A549 (cell line): ENCODE data around the gene ZXDC. TPM values are rescaled to one million over a fixed set of nuclear protein-coding genes. Genes with fewer than 3 reads are reported as not detected.

ENCODE experiments used
- ATAC-seq, 2 experiments: fragments of 200-7000 bp in 1 of 2; fragments of >200 bp in 1 of 2; cut with Nextera tagmentation in 1 of 2; cut with Tn5 transposase in 1 of 2; 3 replicates each; pipeline versions ENCODE4 v1.8.0 to v1.9.1; 2018 to 2020; ENCODE audit warnings: mild to moderate bottlenecking in 1 of 2, moderate library complexity in 1 of 2
- CTCF ChIA-PET: fragments of 300-600 bp; sonication (Branson Sonifier 250); formaldehyde crosslinking; extraction: SDS; loops from one replicate; lab custom pipeline; 2021; ENCODE audit warnings: antibody characterized with exemption, inconsistent platforms; lab: Yijun Ruan, JAX
- POLR2A ChIA-PET: fragments of 350-600 bp; formaldehyde crosslinking; extraction: SDS; loops from one replicate; lab custom pipeline; 2021; ENCODE audit warnings: antibody characterized with exemption, inconsistent platforms; lab: Yijun Ruan, JAX
- DNase-seq, 2 experiments: peaks; one replicate each; pipeline versions ENCODE4 v3.0.0 to v3.0.0-alpha.2; 2011 to 2016; ENCODE audit warnings: low read depth in 1 of 2, low spot score in 1 of 2
- FAIRE-seq: peaks from 2 replicates; lab custom pipeline; 2011; peaks lifted over from hg19 to GRCh38; lab: Jason Lieb, UNC
- H3K27ac ChIP-seq, 2 experiments: fragments of >200 bp; sonication (Bioruptor Twin); formaldehyde crosslinking; 3 replicates each; pipeline ENCODE4 v1.5.1; 2016 to 2017
- H3K4me1 ChIP-seq: fragments of >200 bp; sonication (Bioruptor Twin); formaldehyde crosslinking; 3 replicates; pipeline ENCODE4 v1.6.1; 2016
- H3K4me2 ChIP-seq: fragments of >200 bp; sonication (Bioruptor Twin); formaldehyde crosslinking; 3 replicates; pipeline ENCODE4 v1.6.1; 2016
- H3K4me3 ChIP-seq: fragments of >200 bp; sonication (Bioruptor Twin); formaldehyde crosslinking; 3 replicates; pipeline ENCODE4 v1.5.1; 2016
- H3K9me3 ChIP-seq: fragments of >200 bp; sonication (Bioruptor Twin); formaldehyde crosslinking; 3 replicates; pipeline ENCODE4 v1.6.1; 2016
- BCL3 ChIP-seq: fragments of >200 bp; sonication (Bioruptor Twin); formaldehyde crosslinking; IDR thresholded peaks from 3 replicates; pipeline ENCODE4 v1.6.1; 2016
- BHLHE40 ChIP-seq: IDR thresholded peaks from 2 replicates; pipeline ENCODE4 v1.6.1; 2012; ENCODE audit warnings: low read depth, low read length, inconsistent platforms
- CBX2 ChIP-seq: fragments of 200-600 bp; sonication (generic); IDR thresholded peaks from 2 replicates; pipeline ENCODE4 v1.6.1; 2016; ENCODE audit warnings: low read depth, mild to moderate bottlenecking, borderline replicate concordance
- CHD2 ChIP-seq: fragments of 150-350 bp; IDR thresholded peaks from 2 replicates; pipeline ENCODE4 v1.6.1; 2014; ENCODE audit warnings: low read length; ENCODE audit not compliant: partially characterized antibody
- CHD4 ChIP-seq: fragments of 200-600 bp; sonication (generic); IDR thresholded peaks from 2 replicates; pipeline ENCODE4 v1.6.1; 2016; ENCODE audit warnings: antibody characterized with exemption, mild to moderate bottlenecking, borderline replicate concordance
- EHF ChIP-seq: fragments of 250-450 bp; sonication (Bioruptor Pico); IDR thresholded peaks from 2 replicates; pipeline ENCODE4 v1.5.0; 2020; ENCODE audit warnings: mild to moderate bottlenecking
- EHMT2 ChIP-seq: fragments of 200-600 bp; sonication (generic); IDR thresholded peaks from 2 replicates; pipeline ENCODE4 v1.6.1; 2016; ENCODE audit warnings: antibody characterized with exemption, low read depth, mild to moderate bottlenecking, moderate library complexity
- EP300 ChIP-seq, 2 experiments: fragments of >200 bp; sonication (Bioruptor Twin); formaldehyde crosslinking; IDR thresholded peaks; 2 replicates in 1 of 2; 3 replicates in 1 of 2; pipeline ENCODE4 v1.6.1; 2016 to 2017
- FOSB ChIP-seq: fragments of 250-450 bp; sonication (Bioruptor Pico); IDR thresholded peaks from 2 replicates; pipeline ENCODE4 v1.5.0; 2020; ENCODE audit warnings: mild to moderate bottlenecking, moderate library complexity
- HOXB13 ChIP-seq: fragments of 250-450 bp; sonication (Bioruptor Pico); IDR thresholded peaks from 2 replicates; pipeline ENCODE4 v1.5.0; 2020; ENCODE audit warnings: low read depth, mild to moderate bottlenecking, moderate library complexity
- KDM5A ChIP-seq: fragments of 200-600 bp; sonication (generic); IDR thresholded peaks from 2 replicates; pipeline ENCODE4 v1.6.1; 2016; ENCODE audit warnings: antibody characterized with exemption, mild to moderate bottlenecking
- MAZ ChIP-seq: fragments of 150-350 bp; IDR thresholded peaks from 2 replicates; pipeline ENCODE4 v1.6.1; 2014; ENCODE audit warnings: antibody characterized with exemption, low read depth, low read length, borderline replicate concordance
- POLR2A ChIP-seq: IDR thresholded peaks from 2 replicates; pipeline ENCODE4 v1.6.1; 2012; ENCODE audit warnings: mild to moderate bottlenecking, low read length
- POLR2AphosphoS2 ChIP-seq: conservative IDR thresholded peaks from 2 replicates; pipeline ENCODE4 v1.6.1; 2012; ENCODE audit warnings: low read length, improper control_type of control experiment, inconsistent platforms
- RAD21 ChIP-seq, 2 experiments: fragments of >200 bp in 1 of 2; sonication (Bioruptor Twin) in 1 of 2; formaldehyde crosslinking in 1 of 2; IDR thresholded peaks in 1 of 2; conservative IDR thresholded peaks in 1 of 2; 2 replicates in 1 of 2; 3 replicates in 1 of 2; pipeline ENCODE4 v1.6.1; 2012 to 2018; ENCODE audit warnings: inconsistent platforms in 1 of 2
- RNF2 ChIP-seq: fragments of 200-600 bp; sonication (generic); IDR thresholded peaks from 2 replicates; pipeline ENCODE4 v1.6.1; 2016; ENCODE audit warnings: low read depth, mild to moderate bottlenecking, antibody characterized with exemption, moderate library complexity, borderline replicate concordance
- TFCP2L1 ChIP-seq: fragments of 250-450 bp; sonication (Bioruptor Pico); IDR thresholded peaks from 2 replicates; pipeline ENCODE4 v1.5.0; 2021; ENCODE audit warnings: mild to moderate bottlenecking
- USF2 ChIP-seq: fragments of 450-650 bp; IDR thresholded peaks from 2 replicates; pipeline ENCODE4 v1.6.1; 2014; ENCODE audit warnings: antibody characterized with exemption
- WGBS: methylation state at CpG from one replicate; pipeline ENCODE4 v1.1.6; 2017; ENCODE audit errors: missing lambda C conversion rate; 5-methylcytosine and 5-hydroxymethylcytosine counted together
- polyA plus RNA-seq, 4 experiments: library from polyadenylated mRNA; depleted of rRNA in 3 of 4; stranded (reverse); fragments of >200 nt; fragmentation: RNase III in 1 of 4; extraction: RNeasy Plus Mini Kit Qiagen cat#74134 plus additional on column Dnase treatment in 1 of 4; gene quantifications; 2 replicates in 3 of 4; 3 replicates in 1 of 4; pipeline ENCODE4 v1.2.3, GENCODE V29; 2011 to 2017
- TF ChIP-seq, protein P1 (sequence below): fragments of 150-350 bp; IDR thresholded peaks from 2 replicates; pipeline ENCODE4 v1.6.1; 2014; ENCODE audit warnings: low read depth, mild to moderate bottlenecking, low read length
- TF ChIP-seq, protein P2 (sequence below): fragments of >200 bp; sonication (Bioruptor Twin); formaldehyde crosslinking; IDR thresholded peaks from 2 replicates; pipeline ENCODE4 v1.6.1; 2016

Gene ZXDC
- polyA plus RNA-seq, 2 of the 4 experiments (the other 2 are of a cell fraction), result 6.0 to 8.5 TPM

DNA sequence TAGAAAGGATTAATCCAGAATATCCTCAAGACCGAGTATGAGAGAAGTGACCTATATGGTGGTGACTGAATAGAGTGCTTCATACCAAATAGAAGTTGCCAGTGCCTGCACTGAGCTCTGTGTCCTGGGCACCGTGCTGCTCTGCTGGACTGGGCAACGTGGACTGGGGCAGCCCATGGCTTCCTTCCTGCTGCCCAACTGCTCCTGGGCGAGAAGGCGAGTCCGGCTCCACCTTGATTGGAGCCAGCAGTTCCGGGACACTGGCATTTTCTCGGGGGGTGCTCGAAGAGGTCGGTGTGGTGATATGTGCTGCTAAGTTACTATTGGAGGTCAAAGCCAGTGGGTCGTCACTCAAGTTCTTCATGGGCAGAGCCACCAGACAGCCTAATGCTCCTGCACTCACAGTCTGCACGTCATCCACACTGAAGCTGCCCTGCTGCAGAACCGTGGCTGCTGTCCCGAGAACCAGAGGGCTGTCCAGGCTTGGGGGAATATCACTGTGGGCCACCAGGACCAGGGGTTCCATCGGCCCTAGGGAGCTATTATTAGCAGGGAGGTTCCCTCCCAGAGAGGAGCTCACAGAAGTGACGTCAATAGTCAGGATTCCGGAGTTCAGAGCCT is 14.1 kb downstream of the ZXDC start:
- Histone ChIP-seq H3K4me2 (no peak overlapping the region), H3K4me3 (no peak overlapping the region), H3K27ac (no peak overlapping the region), H3K9me3 (no peaks in the 10 kb centered on the region), H3K4me1 (no peaks in the 10 kb centered on the region)
- TF ChIP-seq RNF2, result no peak
- TF ChIP-seq HOXB13 (CRISPR knock-in tag), result no peak
- TF ChIP-seq, protein P1, sequence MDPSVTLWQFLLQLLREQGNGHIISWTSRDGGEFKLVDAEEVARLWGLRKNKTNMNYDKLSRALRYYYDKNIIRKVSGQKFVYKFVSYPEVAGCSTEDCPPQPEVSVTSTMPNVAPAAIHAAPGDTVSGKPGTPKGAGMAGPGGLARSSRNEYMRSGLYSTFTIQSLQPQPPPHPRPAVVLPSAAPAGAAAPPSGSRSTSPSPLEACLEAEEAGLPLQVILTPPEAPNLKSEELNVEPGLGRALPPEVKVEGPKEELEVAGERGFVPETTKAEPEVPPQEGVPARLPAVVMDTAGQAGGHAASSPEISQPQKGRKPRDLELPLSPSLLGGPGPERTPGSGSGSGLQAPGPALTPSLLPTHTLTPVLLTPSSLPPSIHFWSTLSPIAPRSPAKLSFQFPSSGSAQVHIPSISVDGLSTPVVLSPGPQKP, result no peak
- no peak for TF ChIP-seq TFCP2L1
- TF ChIP-seq KDM5A, result no peak
- TF ChIP-seq MAZ, result no peak
- TF ChIP-seq CHD2, result no peak
- TF ChIP-seq BHLHE40, result no peak
- ATAC-seq (no peak), DNase-seq (no peak), FAIRE-seq (no peak)
- 90% methylated on average over 16 of the region's 17 CpGs for WGBS
- CTCF ChIA-PET, result interaction anchor here (0.6 to 1.3 kb wide), 3 partner anchors 13 to 190 kb away, joined by 3 to 4 read pairs (median 3); partner anchors contain the start of gene ZXDC
- POLR2A ChIA-PET, result interaction anchor here (1.2 kb wide), 1 partner anchor 14 kb away, joined by 3 read pairs; the partner anchor contains the start of gene ZXDC

GRCh38 chr3:126460381-126460780 is 15.3 kb downstream of the ZXDC start:
- no peak for DNase-seq
- 73% methylated on average over 6 of the region's 7 CpGs for WGBS
- Histone ChIP-seq H3K4me3 (no peak overlapping the region), H3K9me3 (no peaks in the 10 kb centered on the region), H3K4me2 (no peak overlapping the region), H3K27ac (no peak overlapping the region), H3K4me1 (no peaks in the 10 kb centered on the region)
- FAIRE-seq, result no peak
- TF ChIP-seq RAD21 (conservative IDR thresholded peaks at IDR 0.05 in 1 of 2, IDR thresholded peaks at IDR 0.05 in 1 of 2) (no peak), POLR2AphosphoS2 (no peak), BHLHE40 (no peak), POLR2A (no peak), EHF (CRISPR knock-in tag) (no peak), EHMT2 (no peak), BCL3 (no peak), CHD4 (no peak), EP300 (IDR thresholded peaks at IDR 0.05) (no peak)
- TF ChIP-seq, protein P2, sequence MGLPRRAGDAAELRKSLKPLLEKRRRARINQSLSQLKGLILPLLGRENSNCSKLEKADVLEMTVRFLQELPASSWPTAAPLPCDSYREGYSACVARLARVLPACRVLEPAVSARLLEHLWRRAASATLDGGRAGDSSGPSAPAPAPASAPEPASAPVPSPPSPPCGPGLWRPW, result no peak
- no peak for ATAC-seq
- POLR2A ChIA-PET, result interaction anchor here (1.7 kb wide), 1 partner anchor 16 kb away, joined by 7 read pairs; the partner anchor contains the start of gene ZXDC
- CTCF ChIA-PET, result no interaction called here

- POLR2A ChIA-PET, result interaction anchor here (1.7 kb wide), 1 partner anchor 16 kb away, joined by 7 read pairs; the partner anchor contains the start of gene ZXDC
These were observed 15.9 kb downstream of the ZXDC start for GRCh38 chr3:126459763-126460127.

More at GRCh38 chr3:126459763-126460127, 15.9 kb downstream of the ZXDC start:
- DNase-seq (no peak), ATAC-seq (no peak), FAIRE-seq (no peak)
- H3K4me2 ChIP-seq, result no peak overlapping the region
- no peak overlapping the region for H3K27ac ChIP-seq
- 91% methylated on average over 9 of the region's 9 CpGs for WGBS
- no peak overlapping the region for H3K4me3 ChIP-seq
- no peak for TF ChIP-seq USF2
- TF ChIP-seq CBX2, result no peak
- no peak for TF ChIP-seq TFCP2L1
- TF ChIP-seq FOSB (CRISPR knock-in tag), result no peak
- no peaks in the 10 kb centered on the region for H3K9me3 ChIP-seq
- no peaks in the 10 kb centered on the region for H3K4me1 ChIP-seq
- CTCF ChIA-PET, result no interaction called here
